HG02610 (cell line): ENCODE data around the gene ADK.

Experiments
- ATAC-seq: cut with Tn5 transposase; IDR thresholded peaks from one replicate; pipeline ENCODE4 v1.9.1; 2021; ENCODE audit warnings: mild to moderate bottlenecking, moderate library complexity; ENCODE audit not compliant: unreplicated experiment

Gene ADK

GRCh38 chr10:74642901-74643595, 492.0 kb downstream of the ADK start:
- ATAC-seq, result no peak

- ATAC-seq, result no peak
These were observed 492.6 kb downstream of the ADK start for GRCh38 chr10:74643596-74643975.

- no peak for ATAC-seq
These were observed 493.7 kb downstream of the ADK start for GRCh38 chr10:74644738-74645137.

- ATAC-seq, result no peak
These were observed 494.7 kb downstream of the ADK start for GRCh38 chr10:74645692-74646091.

- ATAC-seq, result no peak
These were observed 499.6 kb downstream of the ADK start for GRCh38 chr10:74650613-74651012.

GRCh38 chr10:74651565-74651964, 500.5 kb downstream of the ADK start:
- ATAC-seq, result no peak

GRCh38 chr10:74652664-74653063, 501.6 kb downstream of the ADK start:
- ATAC-seq, result no peak

- ATAC-seq, result no peak
These were observed 507.5 kb downstream of the ADK start for GRCh38 chr10:74658511-74658910.

GRCh38 chr10:74662635-74663034, 511.6 kb downstream of the ADK start:
- no peak for ATAC-seq

- no peak for ATAC-seq
These were observed 518.2 kb downstream of the ADK start for GRCh38 chr10:74669210-74669609.

- no peak for ATAC-seq
These were observed 520.7 kb downstream of the ADK start for GRCh38 chr10:74671716-74672115.

GRCh38 chr10:74672430-74673165, 521.6 kb downstream of the ADK start:
- ATAC-seq, result no peak

- no peak for ATAC-seq
These were observed 523.9 kb downstream of the ADK start for GRCh38 chr10:74674927-74675326.

GRCh38 chr10:74675484-74675883, 524.5 kb downstream of the ADK start:
- ATAC-seq, result no peak

- peak; percentile 66 for ATAC-seq
These were observed 526.9 kb downstream of the ADK start for GRCh38 chr10:74677951-74678350.

- ATAC-seq, result no peak
These were observed 531.1 kb downstream of the ADK start for GRCh38 chr10:74681917-74682627.

GRCh38 chr10:74683067-74683466, 532.0 kb downstream of the ADK start:
- no peak for ATAC-seq

- ATAC-seq, result no peak
These were observed 532.8 kb downstream of the ADK start for GRCh38 chr10:74683621-74684364.

GRCh38 chr10:74684462-74684861, 533.4 kb downstream of the ADK start:
- ATAC-seq, result no peak

GRCh38 chr10:74685564-74685963, 534.5 kb downstream of the ADK start:
- no peak for ATAC-seq

GRCh38 chr10:74690393-74690792, 539.4 kb downstream of the ADK start:
- no peak for ATAC-seq
